CD14-positive monocyte (primary cell): ENCODE measurements around the gene GTF2F2. TPM values are rescaled to one million over a fixed set of nuclear protein-coding genes. Genes with fewer than 3 reads are reported as not detected.

ENCODE experiments used
- DNase-seq, 3 donors: peaks; one replicate each; pipeline ENCODE4 v3.0.0-alpha.2; 2011 to 2022
- H2AFZ ChIP-seq: 2 replicates; pipeline ENCODE4 v1.6.0; 2012; ENCODE audit warnings: mild to moderate bottlenecking, low read depth, low read length, inconsistent platforms; ENCODE audit not compliant: insufficient read depth, poor library complexity, severe bottlenecking
- H3K27ac ChIP-seq, 2 donors: 1 replicate in 1 of 2; 2 replicates in 1 of 2; pipeline ENCODE4 v1.5.1; 2012 to 2013; ENCODE audit warnings: low read length in 2 of 2, control low read depth in 1 of 2, inconsistent platforms in 1 of 2, low read depth in 1 of 2, mild to moderate bottlenecking in 1 of 2
- H3K27me3 ChIP-seq, 2 donors: one replicate each; pipeline versions ENCODE4 v1.6.0 to v1.6.1; 2011 to 2013; ENCODE audit warnings: low read length in 2 of 2; ENCODE audit not compliant: control insufficient read depth in 2 of 2, insufficient read depth in 2 of 2
- H3K36me3 ChIP-seq, 2 donors: replicated peaks in 1 of 2; 1 replicate in 1 of 2; 2 replicates in 1 of 2; pipeline versions ENCODE4 v1.5.1 to v1.6.1; 2012 to 2013; ENCODE audit warnings: low read length in 2 of 2, control low read depth in 1 of 2, inconsistent platforms in 1 of 2, mild to moderate bottlenecking in 1 of 2; ENCODE audit not compliant: insufficient read depth in 2 of 2, control insufficient read depth in 1 of 2
- H3K4me1 ChIP-seq, 2 donors: 1 replicate in 1 of 2; 2 replicates in 1 of 2; pipeline versions ENCODE4 v1.5.1 to v1.6.1; 2012 to 2013; ENCODE audit warnings: low read length in 2 of 2, control low read depth in 1 of 2, inconsistent platforms in 1 of 2, mild to moderate bottlenecking in 1 of 2, moderate library complexity in 1 of 2; ENCODE audit not compliant: insufficient read depth in 2 of 2, control insufficient read depth in 1 of 2
- H3K4me2 ChIP-seq: replicated peaks from 2 replicates; pipeline ENCODE3; 2012; ENCODE audit warnings: low read length, moderate library complexity, mild to moderate bottlenecking; ENCODE audit not compliant: poor library complexity, severe bottlenecking; ENCODE audit errors: extremely low read depth
- H3K4me3 ChIP-seq, 3 experiments: fragments of 200-600 bp in 1 of 3; sonication (generic) in 1 of 3; replicated peaks in 1 of 3; 1 replicate in 2 of 3; 2 replicates in 1 of 3; pipeline ENCODE4 v1.5.1; 2011 to 2013; ENCODE audit warnings: low read length in 3 of 3, mild to moderate bottlenecking in 3 of 3, control low read depth in 2 of 3, low read depth in 2 of 3, inconsistent platforms in 1 of 3, moderate library complexity in 1 of 3
- H3K79me2 ChIP-seq: 2 replicates; pipeline ENCODE4 v1.6.0; 2012; ENCODE audit warnings: mild to moderate bottlenecking, control low read depth, inconsistent platforms, low read length, moderate library complexity; ENCODE audit not compliant: insufficient read depth
- H3K9ac ChIP-seq: 2 replicates; pipeline ENCODE4 v1.6.0; 2017; ENCODE audit warnings: low read length, mild to moderate bottlenecking; ENCODE audit not compliant: insufficient read depth, poor library complexity, severe bottlenecking
- H3K9me3 ChIP-seq, 2 donors: replicated peaks in 1 of 2; 1 replicate in 1 of 2; 2 replicates in 1 of 2; pipeline versions ENCODE4 v1.5.1 to v1.6.1; 2012 to 2013; ENCODE audit warnings: low read length in 2 of 2, control low read depth in 1 of 2; ENCODE audit not compliant: control insufficient read depth in 1 of 2, insufficient read depth in 1 of 2
- H4K20me1 ChIP-seq: 2 replicates; pipeline ENCODE4 v1.6.0; 2012; ENCODE audit warnings: mild to moderate bottlenecking, low read length, control low read depth, moderate library complexity; ENCODE audit not compliant: insufficient read depth
- H3K27ac Mint-ChIP-seq, 7 donors: one replicate each; pipeline ENCODE4 v1.8.0; 2020; ENCODE audit warnings: mild to moderate bottlenecking in 7 of 7, mixed read lengths in 7 of 7, moderate library complexity in 6 of 7, inconsistent platforms in 2 of 7
- H3K27me3 Mint-ChIP-seq, 3 donors: one replicate each; pipeline ENCODE4 v1.8.0; 2021 to 2022; ENCODE audit warnings: low read depth in 3 of 3, mild to moderate bottlenecking in 3 of 3, mixed read lengths in 3 of 3, moderate library complexity in 3 of 3, inconsistent platforms in 1 of 3
- H3K36me3 Mint-ChIP-seq, 2 donors: one replicate each; pipeline ENCODE4 v1.8.0; 2020; ENCODE audit warnings: mixed read lengths in 2 of 2, inconsistent platforms in 1 of 2, mild to moderate bottlenecking in 1 of 2
- H3K4me1 Mint-ChIP-seq: one replicate; pipeline ENCODE4 v1.8.0; 2020; ENCODE audit warnings: mild to moderate bottlenecking, mixed read lengths
- H3K4me3 Mint-ChIP-seq, 2 donors: one replicate each; pipeline ENCODE4 v1.8.0; 2020; ENCODE audit warnings: mild to moderate bottlenecking in 2 of 2, mixed read lengths in 2 of 2, moderate library complexity in 1 of 2
- H3K9me3 Mint-ChIP-seq, 7 donors: one replicate each; pipeline ENCODE4 v1.8.0; 2020 to 2022; ENCODE audit warnings: mixed read lengths in 7 of 7, mild to moderate bottlenecking in 6 of 7, moderate library complexity in 6 of 7, inconsistent platforms in 2 of 7
- WGBS: methylation state at CpG from one replicate; pipeline ENCODE4 v1.1.5; 2013; ENCODE audit warnings: missing lambda C conversion rate; ENCODE audit not compliant: insufficient coverage; 5-methylcytosine and 5-hydroxymethylcytosine counted together
- intact Hi-C, 2 donors: fragments of 100-400 bp; cut with micrococcal nuclease; formaldehyde crosslinking; loops; one replicate each; pipeline versions ENCODE4 v1.15.0 to v1.15.1; 2023
- polyA plus RNA-seq, 3 donors: library from polyadenylated mRNA; depleted of rRNA in 1 of 3; unstranded in 2 of 3; stranded (reverse) in 1 of 3; fragments of 300-500 nt in 2 of 3; fragments of >200 nt in 1 of 3; fragmentation: Illumina TruSeq in 2 of 3; gene quantifications; 1 replicate in 2 of 3; 2 replicates in 1 of 3; pipeline ENCODE4 v1.2.3, GENCODE V29; 2012 to 2021
- TF ChIP-seq, protein P1 (sequence below): fragments of 200-600 bp; IDR thresholded peaks from one replicate; pipeline ENCODE4 v1.8.0; 2022; ENCODE audit warnings: antibody characterized with exemption, mild to moderate bottlenecking

Gene GTF2F2
- polyA plus RNA-seq, 3 donors: 8.1 to 10.4 (median 8.5) TPM

DNA sequence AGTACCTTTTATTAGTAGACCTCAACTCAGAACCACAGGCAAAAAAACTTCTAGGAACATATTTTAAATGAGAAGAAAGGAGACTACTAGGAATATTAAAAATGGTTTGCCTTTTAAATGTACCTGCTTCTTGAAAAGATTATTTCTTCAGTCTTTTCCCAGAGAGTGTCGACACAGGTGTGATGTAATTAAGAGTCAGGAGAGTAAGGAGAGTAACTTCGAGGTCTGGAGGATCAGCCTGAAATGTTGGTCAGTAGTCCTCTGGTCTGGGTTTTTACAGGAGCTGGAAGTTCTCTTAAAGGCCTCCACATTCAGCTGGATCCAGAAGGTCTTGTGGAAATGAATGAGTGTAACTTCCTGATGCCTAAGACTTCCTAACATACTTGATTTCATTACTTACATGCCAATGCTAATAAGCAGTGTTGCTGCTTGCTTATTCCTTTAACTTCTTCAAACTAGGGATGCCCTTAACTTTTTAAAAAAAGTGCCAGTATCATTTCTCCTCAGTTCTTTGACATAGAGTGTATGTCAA lies 80.5 kb downstream of the GTF2F2 start, which contains the start of gene KCTD4:
KCTD4 (minus strand) TSS at position 345 of the 532 bp plus-strand sequence. CDS start 6,478 bp downstream, outside the sequence.
- TF ChIP-seq, protein P1, sequence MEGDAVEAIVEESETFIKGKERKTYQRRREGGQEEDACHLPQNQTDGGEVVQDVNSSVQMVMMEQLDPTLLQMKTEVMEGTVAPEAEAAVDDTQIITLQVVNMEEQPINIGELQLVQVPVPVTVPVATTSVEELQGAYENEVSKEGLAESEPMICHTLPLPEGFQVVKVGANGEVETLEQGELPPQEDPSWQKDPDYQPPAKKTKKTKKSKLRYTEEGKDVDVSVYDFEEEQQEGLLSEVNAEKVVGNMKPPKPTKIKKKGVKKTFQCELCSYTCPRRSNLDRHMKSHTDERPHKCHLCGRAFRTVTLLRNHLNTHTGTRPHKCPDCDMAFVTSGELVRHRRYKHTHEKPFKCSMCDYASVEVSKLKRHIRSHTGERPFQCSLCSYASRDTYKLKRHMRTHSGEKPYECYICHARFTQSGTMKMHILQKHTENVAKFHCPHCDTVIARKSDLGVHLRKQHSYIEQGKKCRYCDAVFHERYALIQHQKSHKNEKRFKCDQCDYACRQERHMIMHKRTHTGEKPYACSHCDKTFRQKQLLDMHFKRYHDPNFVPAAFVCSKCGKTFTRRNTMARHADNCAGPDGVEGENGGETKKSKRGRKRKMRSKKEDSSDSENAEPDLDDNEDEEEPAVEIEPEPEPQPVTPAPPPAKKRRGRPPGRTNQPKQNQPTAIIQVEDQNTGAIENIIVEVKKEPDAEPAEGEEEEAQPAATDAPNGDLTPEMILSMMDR: no peak
- Histone ChIP-seq H3K9me3 (no peaks in the 10 kb centered on the region), H3K4me1 (peaks cover 1 to 5% of the 10 kb centered on the region in 2 donors), H2AFZ (no peak within 1 kb of the TSS), H3K79me2 (no peaks in the 10 kb centered on the region), H4K20me1 (peaks cover 7% of the 10 kb centered on the region), H3K4me2 (no peak within 1 kb of the TSS), H3K27ac (no peak within 1 kb of the TSS), H3K4me3 (no peak within 1 kb of the TSS), H3K36me3 (peaks cover 0 to 2% of the 10 kb centered on the region in 2 donors), H3K9ac (no peak within 1 kb of the TSS), H3K27me3 (no peaks in the 10 kb centered on the region)
- 76% methylated on average over 2 of the region's 2 CpGs for WGBS
- Mint-ChIP-seq H3K36me3 (peaks cover 18 to 33% of the 10 kb centered on the region in 2 donors), H3K4me1 (peaks cover 9% of the 10 kb centered on the region), H3K27me3 (no peaks in the 10 kb centered on the region), H3K9me3 (peaks cover 0 to 4% (median 2%) of the 10 kb centered on the region in 7 donors), H3K27ac (peak within 1 kb of the TSS in 1 of 7 donors; percentile 30), H3K4me3 (no peak within 1 kb of the TSS)
- intact Hi-C loops: no loop called here
- no peak for DNase-seq

GRCh38 chr13:45205124-45205523 lies 84.8 kb downstream of the GTF2F2 start:
- no CpG with 5 or more reads among the region's 5 CpGs for WGBS
- Mint-ChIP-seq H3K27ac (peak overlapping the region in 1 of 7 donors; percentile 58), H3K4me1 (peaks cover 3% of the 10 kb centered on the region), H3K27me3 (no peaks in the 10 kb centered on the region), H3K4me3 (no peak overlapping the region), H3K9me3 (peaks cover 0 to 4% (median 2%) of the 10 kb centered on the region in 7 donors), H3K36me3 (peaks cover 35 to 40% of the 10 kb centered on the region in 2 donors)
- TF ChIP-seq, protein P1: no peak
- intact Hi-C loops: no loop called here
- H2AFZ ChIP-seq: no peak overlapping the region
- no peak overlapping the region for H3K27ac ChIP-seq
- no peak overlapping the region for H3K4me2 ChIP-seq
- H3K4me3 ChIP-seq: no peak overlapping the region
- no peaks in the 10 kb centered on the region for H3K27me3 ChIP-seq
- H3K9ac ChIP-seq: no peak overlapping the region
- H3K9me3 ChIP-seq: no peaks in the 10 kb centered on the region
- no peaks in the 10 kb centered on the region for H3K4me1 ChIP-seq
- peaks cover 3% of the 10 kb centered on the region for H4K20me1 ChIP-seq
- H3K36me3 ChIP-seq: peaks cover 19 to 29% of the 10 kb centered on the region in 2 donors
- DNase-seq: peak in 1 of 3 donors; percentile 39
- no peaks in the 10 kb centered on the region for H3K79me2 ChIP-seq
